WTC11 (cell line): ENCODE results near the gene NAXD.

ENCODE experiments used
- JAZF1 ChIP-seq: fragments of 250-450 bp; sonication (Bioruptor Pico); IDR thresholded peaks from 2 replicates; pipeline ENCODE4 v1.9.0; 2021; ENCODE audit warnings: moderate library complexity, mild to moderate bottlenecking, inconsistent platforms
- MAX ChIP-seq: sonication (generic); formaldehyde crosslinking; IDR thresholded peaks from 2 replicates; pipeline ENCODE4 v1.8.0; 2022; ENCODE audit warnings: mild to moderate bottlenecking, missing genetic modification reagents
- NR3C1 ChIP-seq: sonication (generic); formaldehyde crosslinking; conservative IDR thresholded peaks from 2 replicates; pipeline ENCODE4 v1.8.1; 2023; ENCODE audit warnings: low read depth, mild to moderate bottlenecking, missing genetic modification reagents
- PRDM15 ChIP-seq: sonication (generic); formaldehyde crosslinking; IDR thresholded peaks from 2 replicates; pipeline ENCODE4 v1.8.0; 2022; ENCODE audit warnings: missing genetic modification reagents

- TF ChIP-seq PRDM15 (CRISPR knock-in tag) (no peak), JAZF1 (CRISPR knock-in tag) (no peak), NR3C1 (CRISPR knock-in tag) (no peak), MAX (CRISPR knock-in tag) (no peak)
These were observed 1.1 kb downstream of the NAXD start for GRCh38 chr13:110616103-110617101.
